HG03060 (cell line): ENCODE measurements around the gene HS6ST1.
A peak's percentile ranks its signal among the peaks of the same experiment; 100 is the strongest.
"Not testable (repeated sequence)": the region's sequence is repeated elsewhere in the genome, so short reads cannot be mapped to it uniquely, and the experiment has no call there.

Experiments
- ATAC-seq: cut with Tn5 transposase; IDR thresholded peaks from one replicate; pipeline ENCODE4 v1.9.1; 2021; ENCODE audit warnings: low read depth, moderate number of reproducible peaks; ENCODE audit not compliant: unreplicated experiment

Gene HS6ST1

DNA sequence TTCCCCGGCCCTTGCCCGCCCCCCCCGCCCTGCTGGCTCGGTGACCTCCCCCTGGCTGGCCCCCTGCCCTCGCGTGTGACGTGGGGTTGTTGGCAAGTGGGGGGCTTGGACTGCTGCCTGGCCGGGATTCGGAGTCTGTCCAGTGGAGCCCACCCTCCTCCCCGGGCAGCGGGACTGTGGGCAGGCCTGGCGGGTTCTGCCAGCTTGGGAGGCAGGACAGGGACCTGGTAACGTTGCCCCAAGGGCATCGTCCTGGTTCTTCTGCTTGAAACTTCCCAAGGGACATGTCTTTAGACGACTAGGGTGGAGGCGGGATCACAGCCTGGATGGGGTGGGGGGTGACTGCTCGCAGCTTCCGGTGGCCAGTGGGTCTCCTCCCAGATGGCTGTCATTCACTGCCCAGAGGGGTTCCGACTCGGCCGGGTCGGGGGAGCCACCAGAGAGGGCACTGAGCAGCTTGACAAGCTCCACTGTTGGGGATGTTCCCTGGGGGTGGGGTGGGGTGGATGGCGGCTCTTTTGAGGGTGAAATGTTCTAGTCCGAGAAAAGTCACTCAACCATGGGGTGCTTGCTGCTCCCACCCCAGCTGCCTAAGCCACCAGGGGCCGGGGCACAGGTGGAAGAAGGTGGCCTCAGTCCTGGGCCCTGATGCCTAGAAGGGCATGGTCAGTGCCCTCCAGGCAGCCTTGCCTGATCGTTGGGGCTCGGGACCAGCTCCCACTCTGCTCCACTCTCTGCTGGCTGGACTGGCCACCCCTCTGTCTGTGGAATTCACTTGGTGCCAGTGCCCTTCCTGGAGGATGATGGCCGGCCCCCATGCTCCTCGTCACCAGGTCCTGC lies 4.3 kb upstream of the HS6ST1 start:
- no peak for ATAC-seq

DNA sequence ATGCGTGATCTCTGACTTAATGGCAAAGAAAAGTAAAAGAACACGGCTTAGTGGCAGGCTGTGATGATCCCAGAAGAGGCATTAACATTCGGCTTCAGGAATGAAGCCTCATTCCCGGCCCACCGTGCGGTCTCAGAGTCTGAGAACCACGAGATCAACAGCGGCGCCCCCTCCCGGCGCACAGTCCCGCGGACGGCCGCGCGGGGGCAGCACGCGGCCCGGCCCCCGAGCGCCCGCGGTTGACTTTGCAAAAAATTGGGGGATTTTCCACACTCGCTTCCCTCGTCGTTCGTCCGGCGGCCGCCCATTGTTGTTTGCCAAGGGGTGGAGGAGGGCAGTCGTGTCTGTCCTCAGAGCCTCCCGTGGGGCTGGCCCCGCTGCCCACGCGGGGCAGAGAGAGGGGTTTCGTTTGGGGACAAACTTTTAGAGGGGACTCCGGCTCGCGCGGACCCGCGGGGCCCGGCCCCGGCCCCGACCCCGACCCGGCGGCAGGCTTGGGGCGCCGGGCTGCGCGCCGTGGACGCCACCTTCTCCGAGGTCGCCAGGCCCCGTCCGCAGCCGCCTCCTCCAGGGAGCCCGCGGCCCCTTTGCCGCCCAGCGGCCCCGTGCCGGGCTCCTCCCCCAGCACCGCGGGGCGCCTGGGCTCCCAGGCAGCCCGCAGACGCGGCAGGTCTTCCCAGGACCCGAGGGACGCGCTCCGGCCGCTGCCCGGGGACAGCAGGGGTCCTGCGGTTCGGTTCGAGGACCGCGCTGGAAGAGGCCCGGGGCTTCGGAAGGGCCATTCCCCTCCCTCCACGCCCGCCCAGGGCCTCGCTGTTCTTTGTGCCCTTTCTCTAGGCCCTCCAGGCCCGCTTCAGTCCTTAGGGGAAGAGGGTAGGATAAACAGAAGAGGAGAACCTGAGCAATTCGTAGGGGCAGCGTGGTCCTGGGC lies 3.4 kb upstream of the HS6ST1 start:
- ATAC-seq, result peak; percentile 33

DNA sequence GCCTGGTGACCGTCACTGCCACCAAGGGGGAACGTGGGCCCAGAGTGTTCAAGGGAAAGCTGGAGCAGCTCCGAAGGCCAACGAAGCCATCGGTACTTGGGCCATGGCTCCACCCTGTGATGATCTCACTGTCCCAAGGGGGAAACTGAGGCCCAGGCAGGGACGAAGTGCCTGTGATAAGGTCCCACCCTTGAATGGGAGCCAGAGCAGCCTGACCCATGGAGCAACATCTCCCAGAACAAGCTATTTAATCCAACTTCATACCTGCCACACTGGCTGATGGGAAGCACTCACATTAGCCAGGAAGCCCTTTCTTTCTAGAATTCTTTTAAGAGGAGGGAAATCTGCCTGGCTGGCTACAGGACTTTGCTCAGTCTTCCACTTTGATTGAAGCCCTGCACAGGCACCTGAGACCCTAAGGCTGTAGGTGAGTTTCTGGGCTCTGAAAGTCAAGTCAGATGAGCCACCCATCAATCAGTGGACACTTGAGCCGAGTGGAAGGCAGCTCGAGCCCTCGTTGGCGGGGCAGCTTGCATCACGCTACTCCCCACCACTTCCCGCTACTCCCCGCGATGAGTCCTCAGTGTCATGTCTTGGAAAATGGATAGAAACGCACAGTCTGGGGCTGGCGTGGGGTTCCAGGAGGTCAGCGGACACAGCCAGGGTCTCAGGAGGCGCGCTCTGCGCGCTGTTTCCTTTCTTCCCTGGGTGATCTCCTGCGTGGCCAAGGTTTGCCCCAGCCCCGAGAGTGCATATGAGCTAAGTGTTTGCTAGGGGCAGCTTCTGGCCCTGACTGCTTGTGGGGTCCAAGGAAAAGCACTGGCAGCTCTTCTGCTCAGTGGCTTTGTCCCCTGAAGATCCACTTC lies 2.5 kb upstream of the HS6ST1 start:
- ATAC-seq, result no peak

DNA sequence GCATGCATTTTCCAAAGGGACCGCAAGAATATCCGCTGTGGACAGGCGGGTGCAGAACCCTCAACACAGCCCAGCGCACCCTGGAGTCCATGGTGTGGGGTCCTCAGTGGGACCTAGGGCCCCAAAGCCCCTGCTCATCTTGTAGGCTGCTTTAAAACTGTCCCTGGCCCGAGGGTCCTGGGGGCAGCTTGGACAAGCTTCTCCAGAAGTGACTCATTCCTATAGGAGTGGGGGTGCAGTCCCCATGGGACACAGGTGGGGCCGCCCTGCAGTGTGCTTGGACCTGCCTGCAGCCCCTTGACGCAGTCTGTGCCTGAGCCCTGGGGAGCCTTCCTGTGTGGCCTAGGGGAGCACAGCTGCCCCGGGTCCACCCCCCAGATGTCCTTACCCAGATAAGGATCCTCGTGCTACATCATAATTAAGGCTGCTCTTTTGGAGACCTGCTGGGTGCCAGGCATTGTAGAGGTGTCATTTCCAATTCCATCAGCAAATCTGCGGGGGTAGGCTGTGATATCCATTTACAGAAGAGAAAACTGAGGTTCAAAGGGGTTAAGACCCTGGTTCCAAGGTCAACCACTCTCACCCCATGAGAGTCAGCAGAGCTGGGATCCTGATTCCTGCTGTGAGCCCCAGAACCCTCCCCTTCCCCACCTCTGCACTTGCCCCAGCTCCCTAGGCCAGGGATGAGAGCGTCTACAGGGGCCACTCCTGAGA lies 1.7 kb upstream of the HS6ST1 start:
- ATAC-seq, result no peak

DNA sequence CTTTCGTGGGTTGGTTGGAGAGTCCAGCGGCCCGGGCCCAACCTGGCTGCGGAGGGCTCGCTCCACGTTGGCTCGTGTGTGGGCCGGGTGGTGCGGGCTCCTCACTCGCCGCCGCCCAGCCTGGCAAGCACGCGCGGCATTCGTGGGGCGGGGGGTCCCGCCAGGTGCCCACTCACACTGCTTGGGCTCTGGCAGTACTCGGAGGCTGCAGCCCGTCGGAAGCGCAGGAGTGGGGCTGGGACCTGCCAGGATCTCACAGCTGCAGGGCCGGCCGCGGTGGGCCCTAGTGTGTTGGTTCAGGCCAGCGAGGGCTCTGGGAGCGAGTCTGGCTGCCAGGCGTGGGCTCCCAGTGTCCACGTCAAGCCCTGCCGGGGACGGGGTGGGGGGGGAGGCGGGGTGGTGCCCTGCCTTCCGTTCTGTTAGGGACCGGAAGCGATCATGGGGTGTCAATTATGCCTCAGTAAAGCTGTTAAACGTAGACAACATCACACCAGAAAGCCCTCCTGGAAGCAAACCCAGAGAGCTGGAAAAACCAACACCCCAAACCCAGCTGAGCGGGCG lies 1.0 kb upstream of the HS6ST1 start:
- ATAC-seq, result no peak

DNA sequence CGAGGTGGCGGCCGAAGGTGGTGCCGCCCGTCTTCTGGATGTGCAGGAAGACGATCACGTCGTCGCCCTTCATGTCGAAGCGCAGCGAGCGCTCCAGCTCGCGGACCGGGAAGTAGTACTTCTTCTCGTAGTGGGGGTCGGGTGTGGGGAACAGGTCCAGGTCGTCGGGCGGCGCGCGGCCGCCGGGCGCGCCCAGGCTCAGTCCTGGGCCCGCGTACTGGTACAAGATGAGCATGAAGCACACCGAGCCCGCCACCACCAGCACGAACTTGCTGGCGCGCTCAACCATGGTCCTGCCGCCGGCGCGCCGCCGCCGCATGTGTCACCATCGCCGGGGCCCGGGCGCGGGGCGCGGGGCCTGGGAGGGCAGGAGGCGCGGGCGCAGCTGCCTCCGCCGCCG lies 423 bp downstream of the HS6ST1 start:
- ATAC-seq, result not testable (repeated sequence)

DNA sequence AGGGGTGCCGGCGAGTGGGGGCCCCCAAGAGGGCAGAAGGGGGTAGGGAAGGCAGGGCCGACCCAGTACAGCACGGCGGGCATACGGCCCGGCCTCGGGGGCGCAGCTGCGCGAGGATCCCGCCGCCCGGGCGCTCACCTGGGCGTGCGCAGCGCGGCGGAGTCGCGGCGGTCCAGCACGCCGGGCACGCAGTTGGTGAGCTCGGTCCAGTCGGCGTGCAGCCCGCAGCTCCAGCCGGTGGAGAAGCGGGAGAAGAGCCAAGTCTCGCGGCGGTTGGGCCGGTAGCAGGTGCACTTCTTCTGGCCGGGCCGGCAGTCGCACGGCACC lies 806 bp downstream of the HS6ST1 start:
- ATAC-seq, result not testable (repeated sequence)

DNA sequence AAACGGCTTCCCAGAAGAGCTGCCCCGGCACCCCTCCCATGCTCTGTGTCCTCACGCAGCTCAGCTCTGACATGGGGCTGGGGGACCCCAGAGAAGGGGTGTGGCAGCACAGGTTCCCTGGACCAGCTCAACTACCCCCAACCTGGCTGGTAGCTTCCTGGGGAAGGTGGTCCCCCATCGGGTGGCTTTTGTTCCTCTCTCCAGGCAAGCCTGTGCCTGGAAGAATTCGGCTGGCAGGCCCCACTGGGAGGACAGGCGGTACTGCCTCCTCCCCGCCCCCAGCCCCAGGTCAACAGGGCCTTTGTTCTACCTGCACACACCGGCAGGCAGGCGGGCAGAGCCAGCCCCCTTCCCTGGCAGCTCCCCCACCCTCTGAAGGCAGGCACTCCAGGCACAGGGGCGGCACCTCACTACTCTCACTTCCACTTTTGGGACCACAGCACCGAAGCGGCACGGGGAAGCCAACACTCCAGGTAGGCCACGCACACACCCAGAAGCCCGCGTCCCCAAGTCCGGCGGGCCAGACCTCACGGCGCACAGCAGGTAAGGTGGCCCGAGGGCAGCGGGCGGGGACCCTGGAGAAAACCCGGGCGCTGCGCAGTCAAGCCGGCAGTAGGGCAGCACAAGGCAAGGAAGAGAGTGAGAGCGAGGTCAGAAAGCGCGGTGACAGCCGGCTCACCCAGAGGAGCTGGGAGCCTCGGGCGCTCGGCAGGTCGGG lies 1.3 kb downstream of the HS6ST1 start:
- no peak for ATAC-seq

DNA sequence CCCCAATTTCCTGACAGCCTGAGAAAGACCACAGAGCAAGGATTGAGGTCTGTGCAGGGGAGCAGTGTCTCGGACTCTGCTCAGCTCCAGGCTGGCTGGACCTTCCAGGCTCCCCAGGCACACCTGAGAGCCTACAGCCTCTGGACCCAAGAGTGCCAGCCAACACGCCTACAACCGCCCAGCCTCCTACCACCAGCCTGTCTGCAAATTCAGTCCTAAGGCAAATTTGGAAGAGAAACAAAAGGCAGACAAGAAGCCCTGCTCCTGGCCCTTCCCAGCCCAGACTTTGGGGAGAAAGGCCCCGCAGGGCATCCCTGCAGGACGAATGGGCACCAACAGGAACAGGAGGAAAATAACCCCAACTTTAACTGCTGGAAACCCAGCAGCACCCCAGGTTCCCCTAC lies 1.9 kb downstream of the HS6ST1 start:
- no peak for ATAC-seq

DNA sequence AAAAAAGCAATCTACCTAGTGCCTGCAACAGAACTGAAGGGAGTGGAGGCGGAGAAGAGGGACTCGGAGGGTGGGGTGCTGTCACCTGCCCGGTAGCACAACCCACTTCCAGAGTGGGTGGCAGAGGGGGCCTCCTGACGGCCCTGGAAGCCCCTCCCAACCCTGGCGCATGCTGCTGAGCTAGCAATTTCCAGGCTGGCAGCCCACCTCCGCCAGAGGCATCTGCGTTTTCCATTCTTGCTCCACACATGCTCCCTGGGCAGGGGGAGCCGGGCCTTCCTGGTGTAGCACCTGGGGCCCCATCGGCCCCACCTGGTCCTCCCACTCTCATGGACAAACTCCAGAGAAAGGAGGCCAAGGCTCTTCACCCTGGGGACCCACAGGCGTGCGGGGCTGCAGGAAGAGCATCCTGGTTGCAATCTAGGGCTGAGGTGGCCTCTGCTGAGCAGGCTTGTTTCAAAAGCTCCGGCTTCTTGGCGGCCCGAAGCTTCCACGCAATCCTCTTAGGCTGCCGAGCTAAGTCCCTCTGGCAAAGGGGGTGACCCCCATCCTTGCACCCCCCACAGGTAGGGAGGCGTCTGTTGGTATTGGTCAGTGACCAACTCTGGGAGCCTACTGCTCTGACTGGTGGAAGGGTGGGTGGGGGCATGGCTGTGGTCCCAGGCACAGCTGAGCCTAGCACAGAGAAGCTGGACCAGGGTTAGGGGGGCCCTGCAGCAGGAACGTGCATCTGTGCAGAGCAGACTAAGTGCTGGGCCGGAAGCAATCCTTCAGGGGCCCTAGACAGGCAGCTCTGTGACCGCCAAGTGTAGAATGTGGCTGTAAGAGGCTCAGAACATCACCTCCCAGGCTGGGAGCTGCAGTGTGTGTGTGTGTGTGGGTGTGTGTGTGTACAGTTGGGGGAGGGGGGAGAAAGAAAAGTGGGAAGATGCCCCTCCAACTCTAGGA lies 2.6 kb downstream of the HS6ST1 start:
- ATAC-seq, result no peak

DNA sequence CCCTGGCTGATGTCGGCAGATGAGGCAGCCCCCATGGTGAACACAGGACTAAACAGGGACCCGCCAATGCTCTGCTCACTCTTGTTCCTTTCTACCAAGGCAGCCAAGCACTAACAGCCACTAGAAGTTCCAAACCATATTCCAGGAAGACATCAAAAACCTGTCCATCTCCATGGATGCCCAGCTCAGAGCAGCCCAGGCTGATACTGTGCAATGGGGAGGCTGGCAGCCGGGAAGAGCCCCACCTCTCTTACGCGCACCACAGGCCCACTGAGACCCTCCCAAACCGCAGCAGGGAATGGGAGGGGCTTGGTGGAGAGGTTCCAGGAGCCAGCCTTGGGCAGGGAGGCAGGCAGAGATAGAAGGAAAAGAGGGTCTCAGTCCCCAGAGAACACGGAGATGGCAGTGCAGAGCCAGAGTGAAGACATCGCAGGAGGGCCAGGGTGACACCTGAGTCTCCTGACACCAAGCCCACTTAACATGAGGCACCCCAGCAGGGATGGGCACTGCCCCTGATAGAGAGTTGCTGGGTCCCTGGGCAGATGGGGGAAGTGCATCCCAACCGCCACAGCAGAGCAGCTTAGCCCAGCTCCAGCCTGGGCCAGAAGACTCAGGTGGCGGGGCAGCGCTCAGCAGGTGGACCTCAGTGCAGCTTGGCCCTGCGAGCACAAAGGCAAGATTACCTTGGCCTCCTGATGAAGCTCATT lies 3.4 kb downstream of the HS6ST1 start:
- no peak for ATAC-seq

DNA sequence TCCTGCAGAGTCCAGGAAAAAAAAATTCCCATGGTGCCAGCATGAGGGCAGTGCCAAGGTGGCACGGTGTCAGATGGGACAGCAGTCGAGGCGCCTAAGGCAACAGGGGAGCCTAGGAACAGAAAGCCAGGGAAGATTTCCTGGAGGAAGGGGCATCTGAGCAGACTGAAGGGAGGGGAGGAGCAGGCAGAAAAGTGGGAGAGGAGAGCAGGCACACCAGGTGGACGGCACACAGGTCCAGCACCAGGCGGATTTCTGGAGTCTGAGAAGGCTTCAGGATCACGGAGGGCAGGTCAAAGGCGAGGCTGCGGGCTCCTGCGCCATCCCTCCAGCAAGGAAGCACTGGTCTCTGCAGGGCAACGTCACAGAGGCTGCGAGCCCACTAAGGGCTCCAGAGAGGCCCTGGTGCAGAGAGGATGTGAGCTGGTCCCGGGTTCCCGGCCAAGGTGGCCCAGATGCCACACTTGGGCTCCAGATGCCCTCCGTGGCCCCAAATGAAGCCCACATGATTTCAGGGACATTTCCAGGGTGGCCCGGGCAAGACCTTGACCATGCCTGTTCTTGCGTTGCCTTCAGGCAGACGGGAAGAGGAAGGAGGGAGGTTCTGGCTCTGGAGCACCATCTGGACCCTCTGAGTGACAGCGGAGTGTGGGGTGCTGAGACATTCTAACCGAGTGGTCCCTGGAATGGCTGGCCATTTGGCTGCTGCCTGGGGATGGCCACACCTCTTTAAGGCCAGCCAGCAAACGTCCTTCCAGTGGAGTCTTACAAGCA lies 4.1 kb downstream of the HS6ST1 start:
- no peak for ATAC-seq

DNA sequence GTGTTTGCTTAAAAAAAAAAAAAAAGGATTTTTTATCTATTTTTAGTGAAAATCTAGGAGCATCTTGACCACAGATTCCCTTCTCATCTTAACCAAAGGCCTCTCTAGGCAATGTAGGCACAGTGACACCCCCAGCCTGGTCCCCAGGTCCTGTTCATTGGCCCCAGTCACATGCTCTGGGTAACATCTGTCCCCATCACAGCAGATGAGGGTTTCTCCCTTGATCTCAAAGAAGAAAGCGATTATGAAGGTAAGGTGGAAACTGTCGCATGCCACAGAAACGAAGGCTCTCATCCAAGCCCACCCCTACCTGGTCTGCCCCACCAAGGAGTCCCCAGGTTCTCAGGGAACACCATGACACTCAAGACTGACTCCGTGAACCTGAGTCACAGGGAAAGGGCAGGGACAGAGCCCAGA lies 4.7 kb downstream of the HS6ST1 start:
- no peak for ATAC-seq

DNA sequence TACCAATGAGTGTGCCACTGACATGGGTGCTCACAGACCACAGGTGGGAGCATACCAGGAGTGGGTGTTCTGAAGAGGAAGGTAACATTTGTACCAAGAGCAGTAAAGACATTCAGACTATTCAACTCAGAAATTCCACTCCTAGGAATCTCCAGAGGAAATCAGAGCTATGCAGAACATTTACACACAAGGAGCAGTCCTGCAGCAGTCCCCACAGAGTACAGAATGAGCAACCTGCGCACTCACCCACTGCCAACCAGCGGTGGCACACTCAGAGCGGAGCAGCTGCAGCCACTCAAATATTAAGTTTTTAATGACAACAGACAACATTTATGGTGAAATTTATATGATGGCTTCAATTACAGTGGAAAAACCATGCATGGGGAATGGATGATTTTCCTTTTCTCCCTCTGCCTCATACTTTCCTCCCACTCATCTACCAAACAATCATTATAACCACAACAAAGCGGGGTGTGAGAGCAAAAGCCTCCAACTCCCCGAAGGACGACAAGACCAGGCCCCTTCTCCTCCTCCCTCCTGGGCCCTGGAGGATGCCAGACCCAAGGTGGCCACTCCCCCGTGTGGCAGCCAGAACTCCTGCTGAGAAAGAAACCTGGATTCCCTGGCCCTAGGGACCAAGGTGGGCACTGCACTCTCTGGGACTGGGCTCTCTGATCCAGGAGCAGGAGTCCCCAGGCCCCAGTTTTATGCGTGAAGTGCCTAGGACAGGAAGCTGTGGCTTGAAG lies 5.4 kb downstream of the HS6ST1 start:
- no peak for ATAC-seq

DNA sequence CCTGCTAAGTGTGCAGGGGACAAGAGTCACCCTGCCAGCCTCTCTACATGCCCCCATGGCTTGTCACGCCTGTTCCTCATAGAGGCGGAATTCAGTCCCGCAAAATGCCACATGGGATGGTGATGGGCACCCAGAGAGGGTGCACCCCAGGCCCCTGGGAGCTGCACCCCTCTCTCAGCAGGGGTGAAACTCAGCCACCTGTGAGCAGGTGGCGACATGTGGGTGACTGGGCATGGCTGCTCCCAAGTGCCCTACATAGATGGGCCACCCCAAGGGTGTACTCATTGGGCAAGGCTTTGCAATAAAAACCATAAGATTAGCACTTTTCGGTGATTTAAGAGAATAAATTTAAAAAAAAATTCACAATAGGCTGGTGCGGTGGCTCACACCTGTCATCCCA lies 6.3 kb downstream of the HS6ST1 start:
- ATAC-seq, result no peak

DNA sequence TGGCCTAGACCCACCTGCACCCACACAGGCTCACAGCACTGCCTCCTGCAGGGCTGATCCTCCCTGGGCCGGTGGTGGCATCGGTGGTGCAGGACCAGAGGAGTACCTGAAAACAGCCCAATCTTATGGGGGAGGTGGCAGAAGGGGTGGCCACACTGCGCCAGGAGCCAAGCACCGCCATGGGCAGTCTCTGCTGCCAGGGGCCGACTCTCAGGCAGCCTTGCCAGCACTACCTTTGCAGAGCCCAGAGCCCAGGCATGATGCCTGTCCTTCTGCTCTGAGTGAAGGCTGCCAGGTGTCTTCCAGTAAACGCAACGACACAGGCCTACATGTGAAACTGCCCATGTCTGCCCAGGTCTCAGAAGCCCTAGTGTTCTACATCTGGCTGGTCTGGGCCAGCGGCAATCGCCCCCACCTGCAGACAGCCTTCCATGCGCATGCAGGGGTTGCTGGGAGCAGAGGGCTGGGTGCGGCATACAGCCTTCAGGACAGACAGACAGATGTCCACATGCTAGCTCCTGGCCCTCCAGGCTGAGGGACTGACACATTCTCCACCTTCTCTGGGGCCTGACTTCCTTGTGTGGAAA lies 6.8 kb downstream of the HS6ST1 start:
- no peak for ATAC-seq
